ENCODE measurements around the gene KCNK7.
A peak's percentile ranks its signal among the peaks of the same experiment; 100 is the strongest.
"Not testable (repeated sequence)": the region's sequence is repeated elsewhere in the genome, so short reads cannot be mapped to it uniquely, and the experiment has no call there.

KCNK7 gene

GRCh38 chr11:65572356-65573051, 23.1 kb downstream of the KCNK7 start, which contains the start of gene FAM89B:
Gene FAM89B, plus strand, starts transcription at chr11:65572538. Its CDS starts 132 bp downstream, at chr11:65572670.
- TF ChIP-seq, protein P1, sequence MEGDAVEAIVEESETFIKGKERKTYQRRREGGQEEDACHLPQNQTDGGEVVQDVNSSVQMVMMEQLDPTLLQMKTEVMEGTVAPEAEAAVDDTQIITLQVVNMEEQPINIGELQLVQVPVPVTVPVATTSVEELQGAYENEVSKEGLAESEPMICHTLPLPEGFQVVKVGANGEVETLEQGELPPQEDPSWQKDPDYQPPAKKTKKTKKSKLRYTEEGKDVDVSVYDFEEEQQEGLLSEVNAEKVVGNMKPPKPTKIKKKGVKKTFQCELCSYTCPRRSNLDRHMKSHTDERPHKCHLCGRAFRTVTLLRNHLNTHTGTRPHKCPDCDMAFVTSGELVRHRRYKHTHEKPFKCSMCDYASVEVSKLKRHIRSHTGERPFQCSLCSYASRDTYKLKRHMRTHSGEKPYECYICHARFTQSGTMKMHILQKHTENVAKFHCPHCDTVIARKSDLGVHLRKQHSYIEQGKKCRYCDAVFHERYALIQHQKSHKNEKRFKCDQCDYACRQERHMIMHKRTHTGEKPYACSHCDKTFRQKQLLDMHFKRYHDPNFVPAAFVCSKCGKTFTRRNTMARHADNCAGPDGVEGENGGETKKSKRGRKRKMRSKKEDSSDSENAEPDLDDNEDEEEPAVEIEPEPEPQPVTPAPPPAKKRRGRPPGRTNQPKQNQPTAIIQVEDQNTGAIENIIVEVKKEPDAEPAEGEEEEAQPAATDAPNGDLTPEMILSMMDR (IDR thresholded peaks at IDR 0.05; ENCODE audit: extremely low read depth, missing control alignments) = no peak

GRCh38 chr11:65571940-65572339, 23.7 kb downstream of the KCNK7 start:
- no peak for DNase-seq (ENCODE audit: low spot score)

More at GRCh38 chr11:65572356-65573051, 23.1 kb downstream of the KCNK7 start, which contains the start of gene FAM89B:
- peak; percentile 87 for DNase-seq (ENCODE audit: low spot score)

DNA sequence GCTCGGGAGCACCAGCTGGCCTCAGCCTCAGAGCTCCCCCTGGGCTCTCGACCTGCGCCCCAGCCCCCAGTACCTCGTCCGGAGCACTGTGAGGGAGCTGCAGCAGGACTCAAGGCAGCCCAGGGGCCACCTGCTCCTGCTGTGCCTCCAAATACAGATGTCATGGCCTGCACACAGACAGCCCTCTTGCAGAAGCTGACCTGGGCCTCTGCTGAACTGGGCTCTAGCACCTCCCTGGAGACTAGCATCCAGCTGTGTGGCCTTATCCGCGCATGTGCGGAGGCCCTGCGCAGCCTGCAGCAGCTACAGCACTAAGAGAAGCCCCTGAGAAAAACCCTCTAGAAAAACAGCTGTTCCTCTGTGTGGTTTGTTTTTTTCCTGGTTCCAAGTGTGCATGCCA, 24.2 kb downstream of the KCNK7 start:
- TF ChIP-seq, protein P1 (IDR thresholded peaks at IDR 0.05; ENCODE audit: extremely low read depth, missing control alignments) = no peak
- no peak for DNase-seq (ENCODE audit: low spot score)

More at GRCh38 chr11:65571940-65572339, 23.7 kb downstream of the KCNK7 start:
- TF ChIP-seq, protein P1 (IDR thresholded peaks at IDR 0.05; ENCODE audit: extremely low read depth, missing control alignments) = no peak

DNA sequence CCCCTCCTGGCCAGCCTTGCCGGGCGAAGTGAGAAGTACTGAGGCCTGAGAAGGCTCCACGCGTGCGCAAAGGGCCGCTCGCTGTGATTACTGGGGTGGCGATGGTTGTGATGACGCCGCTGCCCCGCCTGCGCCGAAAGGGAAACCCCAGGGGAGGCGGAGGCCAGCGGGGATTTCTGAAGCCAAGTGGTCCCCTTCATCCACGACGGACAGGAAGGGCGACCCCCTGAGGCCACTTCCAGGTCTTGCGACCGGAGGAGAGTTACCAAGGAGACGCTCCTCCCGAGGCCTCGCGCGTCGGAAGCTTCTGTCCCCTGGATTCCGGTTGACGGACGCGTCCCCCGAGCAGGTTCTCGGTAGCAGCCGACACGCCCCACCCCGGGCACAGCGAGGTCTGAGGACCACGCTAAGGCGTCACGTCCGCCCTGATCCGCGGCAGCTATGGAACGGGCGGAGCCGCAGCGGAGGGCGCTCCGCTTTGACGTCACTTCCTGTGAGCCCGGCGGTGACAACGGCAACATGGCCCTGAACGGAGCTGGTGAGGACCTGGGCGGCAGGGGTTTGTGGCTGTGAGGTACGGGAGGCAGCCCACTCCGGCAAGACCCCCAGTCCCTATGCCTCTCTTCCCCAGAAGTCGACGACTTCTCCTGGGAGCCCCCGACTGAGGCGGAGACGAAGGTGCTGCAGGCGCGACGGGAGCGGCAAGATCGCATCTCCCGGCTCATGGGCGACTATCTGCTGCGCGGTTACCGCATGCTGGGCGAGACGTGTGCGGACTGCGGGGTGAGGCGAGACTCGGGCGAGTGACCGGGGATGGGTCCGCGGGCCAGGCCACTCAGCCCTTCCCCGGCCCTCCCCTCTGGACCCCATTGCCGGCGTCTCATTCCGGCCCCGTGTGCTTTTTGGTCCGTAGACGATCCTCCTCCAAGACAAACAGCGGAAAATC, 25.4 kb downstream of the KCNK7 start, which contains the start of gene ZNRD2:
Gene ZNRD2, plus strand, starts transcription at position 505 of the 946 bp plus-strand sequence. Its CDS starts 15 bp downstream, at position 520.
- TF ChIP-seq, protein P1 (IDR thresholded peaks at IDR 0.05; ENCODE audit: extremely low read depth, missing control alignments) = peak; percentile 56

DNA sequence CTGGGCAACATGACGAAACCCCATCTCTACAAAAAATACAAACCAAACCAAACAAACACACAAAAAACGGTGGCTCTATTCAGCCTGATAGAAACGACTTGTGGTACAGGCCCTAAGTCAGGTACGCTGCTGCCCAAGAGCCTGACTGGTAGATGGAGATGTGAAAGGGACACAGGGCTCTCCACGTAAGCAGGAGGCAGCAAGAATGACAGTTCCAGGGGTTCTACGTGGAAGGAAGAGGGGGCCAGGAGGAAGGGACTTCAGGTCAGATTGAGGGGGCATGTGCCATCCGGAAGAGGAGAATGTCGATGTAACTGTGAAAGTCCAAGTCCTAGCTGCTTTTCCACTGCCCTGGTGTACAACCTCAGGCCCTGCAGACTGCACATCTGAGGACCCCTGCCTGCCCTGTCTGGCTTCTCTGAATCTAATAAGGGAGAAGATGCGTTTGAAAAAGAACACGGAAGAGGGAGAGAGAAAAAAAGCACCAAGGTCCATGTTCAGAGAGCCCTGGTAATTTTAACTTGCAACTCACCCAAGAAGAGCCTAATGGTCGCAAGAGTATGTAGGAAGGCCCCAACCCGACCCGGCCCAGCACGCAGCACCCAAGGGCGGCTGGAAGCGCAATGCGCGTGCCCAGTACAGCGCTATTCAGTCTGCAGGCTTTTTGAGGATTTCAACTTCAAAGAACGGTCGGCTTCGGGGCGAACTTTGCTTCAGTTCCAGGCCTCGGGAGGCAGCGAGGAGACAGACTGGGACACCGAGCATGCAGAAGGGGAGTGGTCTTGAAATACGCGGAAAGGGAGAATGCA, 26.2 kb downstream of the KCNK7 start:
- TF ChIP-seq, protein P1 (IDR thresholded peaks at IDR 0.05; ENCODE audit: extremely low read depth, missing control alignments) = no peak
- no peak for DNase-seq (ENCODE audit: low spot score)

More for the DNA sequence above, 25.4 kb downstream of the KCNK7 start, which contains the start of gene ZNRD2:
- peak; percentile 96 for DNase-seq (ENCODE audit: low spot score)

DNA sequence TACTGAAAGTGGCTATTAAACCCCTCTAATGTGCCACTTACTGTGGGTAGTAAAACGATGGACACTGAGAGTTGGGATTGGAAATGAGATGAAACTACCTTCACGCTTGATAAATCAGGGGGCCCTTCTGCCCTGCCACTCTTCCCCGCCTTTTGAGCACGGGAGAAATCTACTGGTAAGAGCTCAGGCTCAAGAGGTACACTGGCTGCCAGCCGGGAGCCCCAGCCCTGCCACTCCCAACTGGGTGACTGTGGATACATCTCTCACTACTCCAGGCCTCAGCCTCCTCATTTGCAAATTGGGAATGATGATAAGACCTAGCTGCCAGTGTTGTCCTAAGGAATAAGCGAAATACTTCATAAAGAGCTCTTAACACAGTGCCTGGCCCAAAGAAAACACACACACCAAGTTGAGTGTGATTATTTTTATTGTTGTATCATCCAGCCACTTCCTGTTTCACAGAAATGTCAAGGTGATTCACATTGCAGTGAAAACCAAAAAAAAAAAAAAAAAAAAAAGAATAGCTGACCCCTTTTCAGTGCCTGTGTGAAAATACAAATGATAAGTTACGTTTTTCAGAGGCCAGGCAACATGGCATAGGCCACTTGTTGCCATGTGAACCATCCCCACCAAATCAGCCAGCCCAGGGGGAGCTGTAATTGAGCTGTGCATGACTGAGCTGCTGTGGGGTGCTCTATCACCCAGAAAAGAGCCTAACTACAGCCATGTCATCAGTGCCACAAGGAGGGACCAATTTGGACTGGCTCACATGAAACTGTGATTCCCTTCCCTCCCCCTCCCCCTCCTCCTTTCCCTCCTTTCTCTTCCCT, 29.8 kb downstream of the KCNK7 start:
- DNase-seq (ENCODE audit: low spot score) = no peak
- TF ChIP-seq, protein P1 (IDR thresholded peaks at IDR 0.05; ENCODE audit: extremely low read depth, missing control alignments) = no peak

DNA sequence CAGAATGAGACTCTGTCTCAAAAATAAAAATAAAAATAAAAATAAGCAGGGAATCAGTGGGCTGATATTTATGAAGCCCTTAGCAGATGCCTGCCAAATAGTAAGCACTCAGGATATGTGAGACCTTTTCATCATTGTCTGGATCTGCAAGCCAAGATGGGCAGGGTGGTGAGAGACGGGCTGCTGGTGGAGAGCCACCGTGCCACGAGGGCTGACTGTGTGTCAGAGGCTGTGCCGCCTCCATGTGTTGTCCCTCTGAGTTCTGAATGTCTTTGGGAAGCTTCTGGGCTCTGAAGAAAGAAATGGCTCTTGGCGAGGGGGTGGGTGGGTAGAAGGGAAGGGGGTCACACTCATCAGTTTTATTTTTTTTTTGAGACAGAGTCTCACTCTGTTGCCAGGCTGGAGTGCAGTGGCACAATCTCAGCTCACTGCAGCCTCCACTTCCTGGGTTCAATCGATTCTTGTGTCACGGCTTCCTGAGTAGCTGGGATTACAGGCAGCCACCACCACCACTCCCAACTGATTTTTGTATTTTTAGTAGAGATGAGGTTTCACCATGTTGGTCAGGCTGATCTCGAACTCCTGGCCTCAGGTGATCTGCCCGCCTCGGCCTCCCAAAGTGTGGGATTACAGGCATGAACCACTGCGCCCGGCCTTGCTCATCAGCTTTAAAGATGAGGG, 30.6 kb downstream of the KCNK7 start:
- DNase-seq (ENCODE audit: low spot score) = not testable (repeated sequence)

All from GM20000 (cell line).